Tracheal epithelial cell (primary cell): ENCODE results near the gene RTN3. TPM values are rescaled to one million over a fixed set of nuclear protein-coding genes. Genes with fewer than 3 reads are reported as not detected.

Experiments used
- total RNA-seq: library from RNA; depleted of rRNA; stranded (reverse); fragments of >200 nt; gene quantifications from 2 replicates; pipeline ENCODE4 v1.2.1, GENCODE V29; 2014

Gene RTN3
- 36.4 and 51.2 TPM in 2 replicates for total RNA-seq

GRCh38 chr11:63681321-63682065, at the start of gene RTN3:
TSS of gene RTN3 (plus strand) at chr11:63681500. CDS start at chr11:63681637, 137 bp downstream.

GRCh38 chr11:63671322-63672155, 9.8 kb upstream of the RTN3 start, which contains the start of gene ATL3:
TSS of gene ATL3 (minus strand) at chr11:63671376. CDS start at chr11:63671335, 41 bp downstream.

GRCh38 chr11:63768237-63769041, 87.1 kb downstream of the RTN3 start, which contains the start of gene ZFTA:
TSS of gene ZFTA (minus strand) at chr11:63768775. CDS start at chr11:63768622, 153 bp downstream.

Other genes starting within 250 kb of the RTN3 start
- gene PLAAT5, start 190.3 kb upstream of the RTN3 start, total RNA-seq = 0.21 TPM in 1 of 2 replicates, not detected in the other
- not detected in 2 replicates for gene LGALS12, start 175.4 kb upstream of the RTN3 start, total RNA-seq
- gene PLAAT4, start 144.7 kb upstream of the RTN3 start, total RNA-seq = 1.3 and 18.1 TPM in 2 replicates
- gene PLAAT2, start 118.1 kb upstream of the RTN3 start, total RNA-seq = 0.24 and 0.64 TPM in 2 replicates
- gene PLAAT3, start 67.1 kb upstream of the RTN3 start, total RNA-seq = 1.9 and 15.9 TPM in 2 replicates
- 70.8 and 79.3 TPM in 2 replicates for gene ATL3, start 10.1 kb upstream of the RTN3 start, total RNA-seq
- gene ZFTA, start 87.3 kb downstream of the RTN3 start, total RNA-seq = 4.5 and 5.5 TPM in 2 replicates
- gene SPINDOC, start 132.0 kb downstream of the RTN3 start, total RNA-seq = 6.0 and 6.5 TPM in 2 replicates
- 16.4 and 23.4 TPM in 2 replicates for gene MARK2, start 157.6 kb downstream of the RTN3 start, total RNA-seq
- gene RCOR2, start 235.7 kb downstream of the RTN3 start, total RNA-seq = 1.9 and 4.0 TPM in 2 replicates